HL-60/S4 treated with retinoic acid at 250 ng/mL for 4 days and 3 days (cell line): ENCODE results near the gene PAH.

Source experiments
- in situ Hi-C: fragments of 300-500 bp; cut with MboI; formaldehyde crosslinking; loops from 2 replicates; pipeline ENCODE4 v1.7.0; 2022; ENCODE audit warnings: low sequenced_read_pairs

The PAH gene

DNA sequence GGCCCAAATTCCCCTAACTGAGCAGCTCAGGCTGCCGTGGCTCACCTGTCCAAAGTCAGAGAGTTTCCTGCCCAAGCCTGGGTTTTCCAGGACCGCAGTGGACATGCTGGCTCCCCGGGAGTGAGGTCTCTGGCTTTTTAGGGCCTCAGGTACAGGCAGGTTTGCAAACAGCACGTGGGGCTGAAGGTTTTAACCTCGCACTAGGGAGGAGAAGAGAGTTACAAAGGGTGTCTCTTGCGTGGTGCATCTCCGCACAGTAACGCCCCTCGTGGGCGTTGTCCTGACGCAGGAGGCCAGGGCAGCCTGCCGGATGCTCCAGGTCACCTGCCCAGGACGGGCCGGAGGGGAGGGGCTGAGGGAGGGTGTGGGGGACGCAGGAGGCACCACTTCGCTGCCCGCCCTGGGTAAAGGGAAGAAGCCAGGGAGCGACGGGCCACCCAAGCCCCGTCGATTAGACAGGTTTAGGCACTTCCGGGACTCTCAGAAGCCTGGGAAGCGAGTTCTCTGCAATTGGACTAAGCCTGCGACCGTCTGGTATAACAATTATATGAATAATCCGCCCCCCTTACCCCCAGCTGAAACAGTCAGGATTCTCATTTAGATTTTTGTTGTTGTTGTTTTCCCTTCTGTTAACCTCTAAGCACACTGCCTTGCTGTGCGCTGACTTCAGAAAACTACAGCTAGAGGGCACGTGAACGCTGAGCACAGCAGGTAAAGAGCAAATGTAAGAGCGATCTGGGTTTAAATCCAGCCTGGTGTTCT lies at the start of gene PAH:
PAH (minus strand) TSS at position 219 of the 762 bp plus-strand sequence; CDS start at position 105, 114 bp downstream.
- in situ Hi-C loops: no loop called here

DNA sequence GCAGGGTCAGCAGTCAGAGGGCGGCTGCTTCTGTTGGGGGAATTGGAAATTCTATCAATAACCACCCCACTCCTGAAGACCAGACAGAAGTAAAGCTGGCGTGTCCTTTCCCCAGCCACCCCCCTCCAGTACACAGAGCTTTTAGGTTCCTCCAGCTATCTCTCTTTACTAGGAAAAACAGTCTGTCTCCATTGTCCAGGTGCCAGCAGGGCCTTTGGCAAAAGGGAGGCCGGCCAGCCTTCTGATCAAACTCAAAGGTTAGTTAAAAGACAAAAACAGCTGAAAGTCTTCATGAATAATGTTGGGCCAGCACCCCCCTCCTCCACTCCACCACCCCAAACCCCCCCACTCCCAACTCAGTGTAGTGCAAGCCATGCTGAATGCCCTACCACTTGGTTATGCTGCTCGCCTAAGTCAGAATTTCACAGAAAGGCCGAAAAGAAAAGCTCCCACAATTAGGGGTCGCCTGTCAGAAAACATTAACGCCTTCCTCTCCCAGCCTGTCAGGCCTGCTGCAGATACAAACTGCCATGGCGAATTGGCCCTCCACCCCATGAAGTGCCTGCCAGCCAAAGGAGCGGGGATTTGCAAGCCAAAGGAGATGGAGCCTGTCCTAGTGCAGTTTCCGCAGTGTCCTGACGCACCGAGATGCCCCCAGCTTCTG lies 49.3 kb upstream of the PAH start:
- in situ Hi-C loops: no loop called here

DNA sequence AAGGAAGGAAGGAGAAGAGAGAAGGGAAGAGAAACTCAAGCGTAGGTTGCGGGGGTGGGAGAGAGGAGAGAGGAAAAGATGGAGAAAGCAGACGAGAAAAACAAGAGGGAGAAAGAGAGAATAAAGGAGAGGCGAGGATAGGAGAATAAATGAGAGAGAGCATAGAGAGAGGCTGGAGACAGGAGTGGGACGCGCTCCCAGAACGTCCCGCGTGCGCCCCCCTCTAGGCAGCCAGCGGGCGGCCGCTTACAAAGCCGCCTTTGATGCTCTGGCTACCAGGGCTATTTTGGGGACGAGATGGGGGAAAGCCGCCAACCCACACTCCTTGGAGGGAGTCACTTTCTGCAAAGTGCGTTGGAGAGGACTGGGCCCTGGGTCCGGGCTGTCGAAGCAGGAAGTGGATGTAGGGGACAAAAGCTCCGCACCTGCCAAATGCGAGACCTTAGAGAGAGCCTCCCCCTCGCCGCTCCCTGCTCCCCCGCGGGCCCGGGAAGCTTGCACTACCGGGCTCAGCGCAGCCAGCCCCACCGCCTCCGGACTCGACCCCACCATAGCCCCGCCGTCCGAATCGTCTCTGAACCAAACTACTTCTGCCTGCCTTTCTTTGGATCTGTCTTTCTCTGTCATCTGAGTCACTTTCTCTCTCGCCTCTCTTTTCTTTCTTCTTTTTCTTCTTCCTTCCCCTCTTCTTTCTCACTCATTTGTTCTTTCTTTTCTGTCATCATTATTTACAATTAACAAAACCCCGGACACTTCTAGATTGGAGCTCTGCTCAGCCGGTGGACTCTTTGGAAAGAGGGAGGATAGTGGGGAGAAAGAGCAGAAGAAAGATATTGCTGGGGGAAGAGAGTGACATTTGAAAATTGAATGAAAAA lies 48.5 kb upstream of the PAH start:
- in situ Hi-C loops: no loop called here

DNA sequence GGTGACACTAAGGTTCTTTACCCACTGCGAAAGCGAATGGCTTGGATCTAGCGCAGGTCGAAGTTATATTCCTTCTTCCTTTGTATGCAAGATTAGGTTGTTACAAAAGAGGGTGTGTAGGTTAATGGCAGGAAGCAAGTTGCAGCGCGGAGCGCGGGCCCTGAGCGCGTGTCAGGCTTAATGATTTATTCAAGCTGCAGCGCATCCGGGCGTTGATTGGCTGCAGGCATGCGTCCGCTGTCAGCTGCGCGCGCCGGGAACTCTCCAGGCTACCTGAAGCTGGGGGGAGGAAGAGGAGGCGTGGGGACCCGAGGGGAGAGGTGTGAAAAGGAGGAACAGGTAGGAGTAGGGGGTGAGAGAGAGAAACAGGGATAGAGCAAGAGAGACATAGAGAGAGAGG lies 47.8 kb upstream of the PAH start:
- in situ Hi-C loops: no loop called here

DNA sequence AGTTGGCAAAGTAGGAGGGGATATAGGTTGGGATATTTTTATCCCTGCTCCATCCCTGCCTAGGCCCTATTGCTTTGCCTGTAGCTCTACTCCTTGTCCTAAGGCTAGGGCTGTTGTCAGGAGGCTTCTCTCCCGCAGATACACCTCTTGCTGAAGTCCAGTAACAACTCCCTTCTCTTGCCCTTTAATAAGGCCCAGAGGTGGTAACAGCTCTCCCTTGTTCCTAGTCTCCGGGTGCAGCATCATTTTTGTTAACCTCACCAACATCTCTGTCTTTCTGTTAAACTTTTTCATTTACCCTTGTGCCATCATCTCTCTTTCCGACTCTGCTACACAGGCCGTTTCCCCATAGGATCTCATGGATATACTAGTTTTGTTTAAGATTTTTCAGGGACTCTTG lies 46.8 kb upstream of the PAH start:
- in situ Hi-C loops: no loop called here

DNA sequence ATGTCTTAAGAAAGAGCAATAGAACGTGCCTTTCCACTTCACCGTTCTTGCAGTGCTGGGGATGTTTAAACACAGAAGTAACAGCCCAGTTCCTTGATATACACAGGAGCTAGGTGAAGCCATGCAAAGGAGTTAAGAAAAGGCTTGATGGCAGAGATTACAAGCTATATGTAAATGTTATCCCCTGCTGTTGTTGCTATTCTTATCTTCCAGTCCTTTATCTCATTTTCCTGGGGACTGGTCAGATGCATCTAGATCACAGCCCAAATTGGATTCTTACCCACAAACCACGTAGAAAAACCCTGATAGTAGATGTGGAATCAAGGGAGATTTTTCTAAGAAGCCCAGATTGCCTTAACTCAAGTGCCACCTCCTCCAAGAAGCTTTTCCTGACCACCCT lies 45.9 kb upstream of the PAH start:
- in situ Hi-C loops: no loop called here

DNA sequence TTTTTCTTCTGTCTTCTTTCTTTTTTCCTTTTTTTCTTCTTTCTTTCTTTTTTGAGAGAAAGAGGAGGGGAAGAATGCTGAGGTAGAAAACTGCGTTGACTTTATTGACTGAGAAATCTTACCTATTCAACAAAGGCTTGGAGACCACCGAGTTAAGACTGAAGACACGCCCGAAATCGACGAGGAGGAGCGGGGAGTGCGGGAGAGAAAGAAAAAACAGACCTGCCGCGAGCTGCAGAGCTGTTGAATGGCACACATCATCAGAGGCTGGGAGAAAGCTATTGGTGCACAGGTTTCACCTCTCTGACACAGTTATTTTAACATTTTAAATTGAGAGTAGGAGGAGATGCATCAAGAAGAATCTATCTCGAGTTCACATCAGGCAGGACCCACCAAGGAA lies 45.5 kb upstream of the PAH start:
- in situ Hi-C loops: no loop called here

DNA sequence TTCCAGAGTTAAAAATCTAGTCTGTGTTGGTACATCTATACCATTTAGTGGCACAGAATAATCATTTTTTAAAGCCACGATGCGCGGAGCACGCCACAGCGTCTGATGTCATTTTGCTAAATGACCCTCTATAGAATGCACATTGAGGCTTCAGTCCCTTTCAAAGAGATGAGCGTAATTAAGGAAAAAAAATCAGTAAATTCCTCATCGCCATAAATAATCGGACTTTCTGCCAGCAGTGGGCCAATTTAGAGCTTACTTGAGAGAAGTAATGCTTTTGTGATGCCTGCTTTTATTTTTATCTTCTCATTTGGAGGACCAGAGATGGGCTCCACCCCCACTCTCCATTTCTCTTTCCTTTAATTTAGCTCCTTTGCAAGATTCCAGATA lies 44.4 kb upstream of the PAH start:
- in situ Hi-C loops: no loop called here

DNA sequence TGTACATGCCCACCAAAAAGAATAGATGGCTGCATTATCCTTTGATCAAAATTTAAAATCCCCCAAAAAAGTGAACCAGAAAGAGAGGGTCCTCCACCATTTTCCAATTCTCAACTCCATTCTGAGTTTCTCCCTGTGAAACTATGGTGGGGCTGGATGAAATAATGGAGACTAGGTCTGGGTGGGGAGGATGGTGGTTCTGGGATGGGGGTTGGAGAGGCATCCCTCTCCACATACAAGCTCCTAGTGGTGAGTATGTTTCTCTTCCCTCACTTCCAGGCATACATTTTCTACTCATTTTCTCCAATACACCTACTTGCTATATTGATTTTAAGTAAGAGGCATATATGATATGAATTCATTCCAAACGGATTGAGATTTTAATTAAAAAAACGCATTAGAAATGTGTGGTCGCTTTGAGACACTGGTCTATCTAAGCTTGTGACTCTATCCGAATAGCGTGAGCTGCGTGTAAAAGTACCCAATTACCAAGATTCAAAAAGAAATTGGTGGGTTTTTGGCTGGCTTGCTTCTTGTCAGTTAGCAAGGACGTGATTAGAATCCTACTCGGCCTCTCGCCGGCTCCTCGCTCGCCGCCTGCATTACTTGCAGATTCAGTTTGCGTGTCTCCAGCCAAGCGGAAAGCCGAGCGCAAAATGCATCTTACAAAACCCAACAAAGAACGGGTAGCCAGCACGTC lies 43.9 kb upstream of the PAH start:
- in situ Hi-C loops: no loop called here

DNA sequence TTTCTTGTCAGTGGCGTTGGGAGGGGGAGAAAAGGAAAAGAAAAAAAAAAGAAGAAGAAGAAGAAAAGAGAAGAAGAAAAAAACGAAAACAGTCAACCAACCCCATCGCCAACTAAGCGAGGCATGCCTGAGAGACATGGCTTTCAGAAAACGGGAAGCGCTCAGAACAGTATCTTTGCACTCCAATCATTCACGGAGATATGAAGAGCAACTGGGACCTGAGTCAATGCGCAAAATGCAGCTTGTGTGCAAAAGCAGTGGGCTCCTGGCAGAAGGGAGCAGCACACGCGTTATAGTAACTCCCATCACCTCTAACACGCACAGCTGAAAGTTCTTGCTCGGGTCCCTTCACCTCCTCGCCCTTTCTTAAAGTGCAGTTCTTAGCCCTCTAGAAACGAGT lies 42.3 kb upstream of the PAH start:
- in situ Hi-C loops: no loop called here

DNA sequence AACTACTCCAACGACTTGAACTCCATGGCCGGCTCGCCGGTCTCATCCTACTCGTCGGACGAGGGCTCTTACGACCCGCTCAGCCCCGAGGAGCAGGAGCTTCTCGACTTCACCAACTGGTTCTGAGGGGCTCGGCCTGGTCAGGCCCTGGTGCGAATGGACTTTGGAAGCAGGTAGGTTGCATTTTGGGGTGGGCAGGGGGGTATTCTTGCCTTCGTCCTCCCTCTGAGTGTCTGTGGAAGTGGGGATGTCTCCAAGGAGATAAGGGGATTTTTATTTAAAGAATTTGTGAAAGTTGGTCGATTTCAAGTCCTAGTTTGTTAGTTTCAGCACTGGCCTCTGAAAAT lies 41.8 kb upstream of the PAH start:
- in situ Hi-C loops: no loop called here

DNA sequence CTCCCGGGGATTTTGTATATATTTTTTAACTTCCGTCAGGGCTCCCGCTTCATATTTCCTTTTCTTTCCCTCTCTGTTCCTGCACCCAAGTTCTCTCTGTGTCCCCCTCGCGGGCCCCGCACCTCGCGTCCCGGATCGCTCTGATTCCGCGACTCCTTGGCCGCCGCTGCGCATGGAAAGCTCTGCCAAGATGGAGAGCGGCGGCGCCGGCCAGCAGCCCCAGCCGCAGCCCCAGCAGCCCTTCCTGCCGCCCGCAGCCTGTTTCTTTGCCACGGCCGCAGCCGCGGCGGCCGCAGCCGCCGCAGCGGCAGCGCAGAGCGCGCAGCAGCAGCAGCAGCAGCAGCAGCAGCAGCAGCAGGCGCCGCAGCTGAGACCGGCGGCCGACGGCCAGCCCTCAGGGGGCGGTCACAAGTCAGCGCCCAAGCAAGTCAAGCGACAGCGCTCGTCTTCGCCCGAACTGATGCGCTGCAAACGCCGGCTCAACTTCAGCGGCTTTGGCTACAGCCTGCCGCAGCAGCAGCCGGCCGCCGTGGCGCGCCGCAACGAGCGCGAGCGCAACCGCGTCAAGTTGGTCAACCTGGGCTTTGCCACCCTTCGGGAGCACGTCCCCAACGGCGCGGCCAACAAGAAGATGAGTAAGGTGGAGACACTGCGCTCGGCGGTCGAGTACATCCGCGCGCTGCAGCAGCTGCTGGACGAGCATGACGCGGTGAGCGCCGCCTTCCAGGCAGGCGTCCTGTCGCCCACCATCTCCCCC lies 41.2 kb upstream of the PAH start:
- in situ Hi-C loops: no loop called here

DNA sequence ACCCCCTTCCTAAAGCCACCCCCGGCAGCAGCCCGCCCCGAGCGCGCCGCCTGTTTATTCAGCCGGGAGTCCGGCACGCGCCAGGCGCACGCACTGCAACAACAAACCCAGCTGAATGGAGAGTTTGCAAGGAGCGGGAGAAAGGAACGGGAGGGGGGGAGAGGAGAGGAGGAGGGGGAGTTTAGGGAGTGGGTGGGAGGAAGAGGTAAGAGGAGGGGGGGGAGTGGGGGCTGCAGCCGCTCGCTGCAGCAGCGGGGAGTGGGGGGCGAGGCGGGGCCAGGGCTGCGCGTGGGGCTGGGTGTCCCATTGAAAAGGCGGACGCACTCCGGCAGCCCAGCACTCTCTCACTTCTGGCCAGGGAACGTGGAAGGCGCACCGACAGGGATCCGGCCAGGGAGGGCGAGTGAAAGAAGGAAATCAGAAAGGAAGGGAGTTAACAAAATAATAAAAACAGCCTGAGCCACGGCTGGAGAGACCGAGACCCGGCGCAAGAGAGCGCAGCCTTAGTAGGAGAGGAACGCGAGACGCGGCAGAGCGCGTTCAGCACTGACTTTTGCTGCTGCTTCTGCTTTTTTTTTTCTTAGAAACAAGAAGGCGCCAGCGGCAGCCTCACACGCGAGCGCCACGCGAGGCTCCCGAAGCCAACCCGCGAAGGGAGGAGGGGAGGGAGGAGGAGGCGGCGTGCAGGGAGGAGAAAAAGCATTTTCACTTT lies 40.5 kb upstream of the PAH start, which contains the start of gene ASCL1:
ASCL1 (plus strand) TSS at position 336 of the 712 bp plus-strand sequence. CDS start 571 bp downstream, outside the sequence.
- in situ Hi-C loops: no loop called here

DNA sequence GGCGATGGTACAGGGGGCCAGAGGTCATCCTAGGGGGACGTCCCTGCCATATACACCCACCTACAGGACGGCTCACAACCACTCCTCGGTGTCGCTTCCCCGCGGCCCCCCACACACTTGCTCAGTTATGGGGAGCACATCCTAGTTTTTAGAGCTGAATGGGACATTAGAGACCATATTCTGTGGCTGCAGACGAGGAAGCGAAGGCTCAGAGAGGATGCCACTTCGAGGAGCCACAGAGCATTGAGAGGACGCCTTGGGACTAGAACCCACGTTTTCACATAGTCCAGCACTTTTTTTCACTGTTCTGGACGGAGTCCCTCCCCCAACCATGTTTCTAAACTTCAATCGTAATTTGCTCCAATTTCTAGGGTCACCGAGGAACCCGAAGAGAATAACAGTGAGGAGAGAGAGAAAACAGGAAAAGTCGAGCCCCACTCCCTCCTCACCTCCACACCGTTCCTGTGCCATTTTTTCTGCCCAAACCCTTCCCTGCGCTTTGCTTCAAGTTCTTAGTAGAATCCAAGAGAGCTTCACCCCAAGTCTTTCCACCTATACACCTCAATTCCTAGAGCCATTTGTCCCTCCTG lies 39.8 kb upstream of the PAH start:
- in situ Hi-C loops: no loop called here

DNA sequence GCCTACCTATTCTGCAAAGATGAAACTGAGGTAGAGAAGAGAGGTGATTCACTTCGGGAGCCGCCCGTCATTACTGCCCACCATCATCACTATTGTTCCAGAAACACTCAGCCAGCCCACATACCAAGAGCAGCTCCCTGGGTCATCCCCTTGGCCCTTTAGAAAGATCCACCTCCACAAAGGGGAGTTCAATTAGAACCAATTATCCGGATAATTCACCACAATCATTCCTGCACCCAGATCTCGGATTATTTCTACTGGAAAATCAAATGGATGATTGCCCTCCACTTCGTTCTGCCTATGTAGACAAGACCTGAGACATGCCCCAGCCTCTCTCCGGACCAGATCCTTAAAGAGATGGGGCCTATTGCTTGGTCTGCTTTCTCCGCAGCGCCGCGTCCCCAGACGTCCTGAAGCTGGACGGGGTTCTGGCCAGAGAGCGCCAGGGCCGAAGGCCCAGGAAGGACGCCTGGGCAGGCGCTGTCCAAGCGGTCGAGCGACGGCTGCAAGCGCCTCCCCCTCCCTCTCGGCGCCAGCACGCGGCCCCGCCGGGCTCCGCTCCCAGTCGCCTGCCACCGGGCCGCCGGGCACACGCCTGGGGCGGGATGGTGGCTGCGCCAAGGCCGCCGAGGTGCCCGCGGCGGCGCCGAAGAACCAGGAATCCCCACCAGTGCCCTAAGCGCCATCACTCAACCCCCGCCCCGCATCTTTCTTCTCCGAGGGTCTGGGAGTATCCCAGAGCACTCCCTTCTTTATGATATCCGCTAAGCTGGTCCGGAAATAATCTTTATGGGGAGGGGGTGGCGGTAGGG lies 39.1 kb upstream of the PAH start:
- in situ Hi-C loops: no loop called here

DNA sequence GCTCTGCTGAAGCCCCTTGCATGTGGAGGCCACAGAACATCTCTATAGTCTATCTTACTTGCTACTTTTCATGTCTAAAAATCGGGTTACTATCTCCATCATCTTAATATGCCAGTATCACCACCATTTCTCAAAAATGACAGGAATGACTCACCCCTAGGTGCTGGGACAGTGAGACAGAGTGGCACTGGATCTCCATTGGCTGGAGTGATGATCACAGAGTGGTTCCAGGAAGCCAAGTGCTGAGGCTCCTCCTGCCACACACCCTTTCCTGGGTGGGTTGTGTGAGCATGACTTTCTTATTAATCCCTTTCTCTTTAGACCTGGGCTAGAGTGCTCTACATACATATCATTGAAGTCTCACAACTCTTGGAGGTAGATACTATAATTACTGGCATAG lies 37.1 kb upstream of the PAH start:
- in situ Hi-C loops: no loop called here

DNA sequence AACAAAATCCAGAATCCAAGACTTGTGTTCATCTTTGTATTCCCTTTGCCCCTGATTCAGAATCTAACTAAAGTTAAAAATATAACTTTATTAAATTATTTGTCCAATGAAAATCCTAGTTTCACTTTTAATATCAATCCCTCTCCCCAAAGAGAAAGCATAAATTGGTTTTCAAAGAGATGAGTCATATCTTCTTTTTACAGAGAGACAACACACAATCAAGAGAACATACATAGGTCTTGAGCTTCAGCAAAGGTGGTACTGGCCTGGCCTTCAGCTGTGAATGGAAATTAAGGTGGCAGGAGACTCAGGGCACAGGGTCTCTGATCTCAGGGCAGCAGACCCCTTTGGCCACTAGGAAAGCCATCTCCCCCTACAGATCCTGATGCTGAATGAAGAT lies 36.2 kb upstream of the PAH start:
- in situ Hi-C loops: no loop called here

DNA sequence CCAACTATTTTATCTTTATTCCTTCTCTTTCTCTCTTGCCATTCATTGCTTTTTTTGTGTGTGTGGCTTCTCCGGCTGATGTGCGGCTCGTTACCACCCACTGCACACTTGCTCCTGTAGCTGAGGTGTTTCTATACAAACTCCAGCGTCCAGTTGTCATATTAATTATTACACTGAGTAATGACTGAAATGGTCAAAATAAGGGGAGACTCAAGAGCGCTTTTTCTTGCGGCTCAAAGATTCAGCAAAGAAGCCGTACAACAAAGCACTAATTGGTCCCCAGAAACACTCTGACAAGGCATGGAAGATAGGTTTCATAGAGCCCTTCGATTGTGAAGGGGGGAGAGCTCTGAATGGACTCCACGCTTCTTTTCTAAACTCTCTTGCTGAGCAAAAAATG lies 34.8 kb upstream of the PAH start:
- in situ Hi-C loops: no loop called here
